HG02981 (cell line): ENCODE measurements around the gene PTPRD.
"Not testable (repeated sequence)": the region's sequence is repeated elsewhere in the genome, so short reads cannot be mapped to it uniquely, and the experiment has no call there.

Experiments
- ATAC-seq: cut with Tn5 transposase; IDR thresholded peaks from one replicate; pipeline ENCODE4 v1.9.1; 2021; ENCODE audit warnings: mild to moderate bottlenecking, moderate library complexity; ENCODE audit not compliant: unreplicated experiment

PTPRD gene

GRCh38 chr9:8718121-8718725 lies 1894.6 kb downstream of the PTPRD start:
- no peak for ATAC-seq

GRCh38 chr9:8717146-8717545 lies 1895.7 kb downstream of the PTPRD start:
- no peak for ATAC-seq

- ATAC-seq: no peak
Measured at GRCh38 chr9:8715788-8716187, 1897.0 kb downstream of the PTPRD start.

- ATAC-seq: no peak
Measured at GRCh38 chr9:8713811-8714165, 1899.0 kb downstream of the PTPRD start.

GRCh38 chr9:8713149-8713810 lies 1899.5 kb downstream of the PTPRD start:
- ATAC-seq: no peak

GRCh38 chr9:8709731-8710130 lies 1903.1 kb downstream of the PTPRD start:
- no peak for ATAC-seq

- no peak for ATAC-seq
Measured at GRCh38 chr9:8708728-8709127, 1904.1 kb downstream of the PTPRD start.

- ATAC-seq: no peak
Measured at GRCh38 chr9:8706998-8707397, 1905.8 kb downstream of the PTPRD start.

GRCh38 chr9:8706531-8706930 lies 1906.3 kb downstream of the PTPRD start:
- no peak for ATAC-seq

- ATAC-seq: no peak
Measured at GRCh38 chr9:8705861-8706260, 1906.9 kb downstream of the PTPRD start.

- no peak for ATAC-seq
Measured at GRCh38 chr9:8703904-8704303, 1908.9 kb downstream of the PTPRD start.

- no peak for ATAC-seq
Measured at GRCh38 chr9:8701904-8702303, 1910.9 kb downstream of the PTPRD start.

- ATAC-seq: not testable (repeated sequence)
Measured at GRCh38 chr9:8697565-8697964, 1915.2 kb downstream of the PTPRD start.

GRCh38 chr9:8696516-8696915 lies 1916.3 kb downstream of the PTPRD start:
- ATAC-seq: no peak

GRCh38 chr9:8694983-8695588 lies 1917.7 kb downstream of the PTPRD start:
- no peak for ATAC-seq

- ATAC-seq: no peak
Measured at GRCh38 chr9:8693464-8693863, 1919.3 kb downstream of the PTPRD start.

GRCh38 chr9:8686516-8686915 lies 1926.3 kb downstream of the PTPRD start:
- no peak for ATAC-seq

GRCh38 chr9:8685825-8686224 lies 1927.0 kb downstream of the PTPRD start:
- ATAC-seq: no peak

- ATAC-seq: no peak
Measured at GRCh38 chr9:8684978-8685708, 1927.7 kb downstream of the PTPRD start.

GRCh38 chr9:8683496-8683895 lies 1929.3 kb downstream of the PTPRD start:
- no peak for ATAC-seq

GRCh38 chr9:8680658-8681057 lies 1932.1 kb downstream of the PTPRD start:
- no peak for ATAC-seq

GRCh38 chr9:8680157-8680556 lies 1932.6 kb downstream of the PTPRD start:
- ATAC-seq: no peak
